HepG2 (cell line): ENCODE results near the gene MLLT11. TPM values are rescaled to one million over a fixed set of nuclear protein-coding genes. Genes with fewer than 3 reads are reported as not detected.

Source experiments
- CEBPB ChIP-seq: IDR thresholded peaks from 2 replicates; pipeline ENCODE4 v1.6.1; 2011; ENCODE audit warnings: low read depth, low read length, improper control_type of control experiment, borderline replicate concordance
- E2F5 ChIP-seq: sonication (generic); formaldehyde crosslinking; conservative IDR thresholded peaks from 2 replicates; pipeline ENCODE4 v1.4.0; 2020; ENCODE audit warnings: missing genetic modification reagents
- ETV5 ChIP-seq: IDR thresholded peaks from 2 replicates; pipeline ENCODE4 v1.6.1; 2018; ENCODE audit warnings: missing biosample characterization, missing genetic modification reagents, inconsistent platforms, borderline replicate concordance
- MIXL1 ChIP-seq: IDR thresholded peaks from 2 replicates; pipeline ENCODE4 v1.6.1; 2016
- MLLT10 ChIP-seq: sonication (generic); formaldehyde crosslinking; IDR thresholded peaks from 2 replicates; pipeline ENCODE4 v1.4.0; 2020; ENCODE audit warnings: missing genetic modification reagents
- PHF8 ChIP-seq: sonication (generic); formaldehyde crosslinking; IDR thresholded peaks from 2 replicates; pipeline ENCODE4 v1.5.0; 2020; ENCODE audit warnings: missing genetic modification reagents
- SKIL ChIP-seq: sonication (generic); formaldehyde crosslinking; IDR thresholded peaks from 2 replicates; pipeline ENCODE4 v1.8.0; 2022; ENCODE audit warnings: missing genetic modification reagents, mild to moderate bottlenecking, moderate library complexity, borderline replicate concordance
- TGIF2 ChIP-seq: IDR thresholded peaks from 2 replicates; pipeline ENCODE4 v1.6.1; 2016; ENCODE audit warnings: control low read depth, missing compliant biosample characterization
- THRA ChIP-seq: sonication (generic); formaldehyde crosslinking; IDR thresholded peaks from 2 replicates; pipeline ENCODE4 v1.4.0; 2020; ENCODE audit warnings: missing genetic modification reagents, borderline replicate concordance
- ZBTB14 ChIP-seq: sonication (generic); formaldehyde crosslinking; IDR thresholded peaks from 2 replicates; pipeline ENCODE4 v1.4.0; 2020; ENCODE audit warnings: missing genetic modification reagents
- ZFYVE20 ChIP-seq: sonication (generic); formaldehyde crosslinking; IDR thresholded peaks from 2 replicates; pipeline ENCODE4 v1.8.0; 2023; ENCODE audit warnings: low read depth, mild to moderate bottlenecking, moderate library complexity, missing genetic modification reagents, borderline replicate concordance
- ZMYM4 ChIP-seq: sonication (generic); formaldehyde crosslinking; IDR thresholded peaks from 2 replicates; pipeline ENCODE4 v1.8.1; 2023; ENCODE audit warnings: mild to moderate bottlenecking, missing genetic modification reagents
- ZNF10 ChIP-seq: sonication (generic); formaldehyde crosslinking; IDR thresholded peaks from 2 replicates; pipeline ENCODE4 v1.4.0; 2020; ENCODE audit warnings: mild to moderate bottlenecking, low read depth, missing genetic modification reagents, borderline replicate concordance
- ZNF124 ChIP-seq: sonication (generic); formaldehyde crosslinking; IDR thresholded peaks from 2 replicates; pipeline ENCODE4 v1.4.0; 2020; ENCODE audit warnings: missing genetic modification reagents
- ZNF138 ChIP-seq: sonication (generic); formaldehyde crosslinking; IDR thresholded peaks from 2 replicates; pipeline ENCODE4 v1.5.0; 2020; ENCODE audit warnings: mild to moderate bottlenecking, low read depth, missing genetic modification reagents
- ZNF234 ChIP-seq: sonication (generic); formaldehyde crosslinking; conservative IDR thresholded peaks from 2 replicates; pipeline ENCODE4 v1.5.1; 2020; ENCODE audit warnings: mild to moderate bottlenecking, missing genetic modification reagents
- ZNF646 ChIP-seq: sonication (generic); formaldehyde crosslinking; IDR thresholded peaks from 2 replicates; pipeline ENCODE4 v1.9.0; 2021; ENCODE audit warnings: mild to moderate bottlenecking, missing genetic modification reagents
- ZSCAN22 ChIP-seq: sonication (generic); formaldehyde crosslinking; IDR thresholded peaks from 2 replicates; pipeline ENCODE4 v1.4.0; 2020; ENCODE audit warnings: mild to moderate bottlenecking, missing genetic modification reagents
- polyA plus RNA-seq, 8 experiments: library from polyadenylated mRNA; depleted of rRNA in 3 of 8; stranded (reverse) in 7 of 8; unstranded in 1 of 8; fragments of >200 nt; fragmentation: Illumina TruSeq in 4 of 8; extraction: Trizol in 4 of 8; gene quantifications; 2 replicates each; pipeline versions ENCODE4 v1.2.1 to v1.2.3, GENCODE V29; 2011 to 2016; ENCODE audit warnings: low read depth in 4 of 8, missing spikeins in 1 of 8, mixed read lengths in 1 of 8; ENCODE audit not compliant: insufficient read depth in 1 of 8
- total RNA-seq, 5 experiments: library from RNA; depleted of rRNA; stranded (reverse); fragments of >200 nt; fragmentation: Illumina TruSeq; extraction: Trizol; gene quantifications; 2 replicates each; pipeline ENCODE4 v1.2.3, GENCODE V29; 2016; ENCODE audit warnings: low read depth in 1 of 5
- TF ChIP-seq, protein P1 (sequence below): IDR thresholded peaks from 2 replicates; pipeline ENCODE4 v1.6.1; 2012; ENCODE audit warnings: inconsistent platforms

Gene MLLT11
- total and polyA plus RNA-seq, 2 of the 13 experiments (the other 11 are each of a cell fraction or from before 2014, with no cell fraction given): 0.21 to 0.22 TPM

DNA sequence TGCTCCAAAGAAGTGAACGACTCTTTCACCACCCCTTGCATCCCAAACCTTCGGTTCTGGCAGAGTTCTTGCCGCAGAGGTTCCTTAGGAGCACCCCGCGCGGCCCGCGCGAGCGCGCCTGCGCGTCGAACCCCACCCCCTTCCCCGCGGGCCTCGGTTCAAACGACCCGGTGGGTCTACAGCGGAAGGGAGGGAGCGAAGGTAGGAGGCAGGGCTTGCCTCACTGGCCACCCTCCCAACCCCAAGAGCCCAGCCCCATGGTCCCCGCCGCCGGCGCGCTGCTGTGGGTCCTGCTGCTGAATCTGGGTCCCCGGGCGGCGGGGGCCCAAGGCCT, 12.6 kb upstream of the MLLT11 start, which contains the start of gene C1orf56 (continued):
- no peak for TF ChIP-seq SKIL
- no peak for TF ChIP-seq CEBPB
- TF ChIP-seq ZNF234 (CRISPR knock-in tag): no peak
- no peak for TF ChIP-seq TGIF2 (CRISPR knock-in tag)
- TF ChIP-seq PHF8 (CRISPR knock-in tag): peak; percentile 82
- peak; percentile 29; the same call in 1 of the 2 replicates for TF ChIP-seq ZBTB14 (CRISPR knock-in tag)
- TF ChIP-seq, protein P1, sequence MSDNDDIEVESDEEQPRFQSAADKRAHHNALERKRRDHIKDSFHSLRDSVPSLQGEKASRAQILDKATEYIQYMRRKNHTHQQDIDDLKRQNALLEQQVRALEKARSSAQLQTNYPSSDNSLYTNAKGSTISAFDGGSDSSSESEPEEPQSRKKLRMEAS: 0 out of 2 replicates have a peak, but pooled peaks have one; percentile 15
- no peak for TF ChIP-seq ZSCAN22
- TF ChIP-seq ZNF10 (CRISPR knock-in tag): no peak
- peak; percentile 59 for TF ChIP-seq ETV5
- TF ChIP-seq ZFYVE20 (CRISPR knock-in tag): no peak
- no peak for TF ChIP-seq ZNF124 (CRISPR knock-in tag)
- no peak for TF ChIP-seq THRA (CRISPR knock-in tag)
- TF ChIP-seq ZMYM4 (CRISPR knock-in tag): 0 out of 2 replicates have a peak, but pooled peaks have one; percentile 1
- TF ChIP-seq E2F5: 0 out of 2 replicates have a peak, but pooled peaks have one; percentile 42
- TF ChIP-seq ZNF138 (CRISPR knock-in tag): no peak
- 0 out of 2 replicates have a peak, but pooled peaks have one; percentile 30 for TF ChIP-seq ZNF646
- TF ChIP-seq MIXL1 (CRISPR knock-in tag): no peak
- no peak for TF ChIP-seq MLLT10
